ENCODE measurements around the gene RHOD.

DNA sequence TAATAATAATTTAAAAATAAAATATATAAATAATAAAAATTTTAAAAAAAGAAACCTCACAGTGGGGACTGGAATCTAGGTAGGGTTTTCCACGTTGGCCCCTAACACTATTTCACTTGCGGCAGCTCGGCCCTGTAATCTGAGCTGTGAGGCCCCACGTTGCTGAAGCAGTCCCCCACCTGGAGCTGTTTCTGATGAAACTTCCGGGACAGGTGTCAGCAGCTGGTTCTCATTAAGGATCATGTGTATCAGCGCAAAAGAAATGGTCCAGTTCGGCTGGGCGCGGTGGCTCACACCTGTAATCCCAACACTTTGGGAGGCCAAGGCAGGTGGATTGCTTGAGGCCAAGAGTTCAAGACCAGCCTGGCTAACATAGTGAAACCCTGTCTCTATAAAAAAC, 17.3 kb downstream of the RHOD start:
- TF ChIP-seq, protein P1, sequence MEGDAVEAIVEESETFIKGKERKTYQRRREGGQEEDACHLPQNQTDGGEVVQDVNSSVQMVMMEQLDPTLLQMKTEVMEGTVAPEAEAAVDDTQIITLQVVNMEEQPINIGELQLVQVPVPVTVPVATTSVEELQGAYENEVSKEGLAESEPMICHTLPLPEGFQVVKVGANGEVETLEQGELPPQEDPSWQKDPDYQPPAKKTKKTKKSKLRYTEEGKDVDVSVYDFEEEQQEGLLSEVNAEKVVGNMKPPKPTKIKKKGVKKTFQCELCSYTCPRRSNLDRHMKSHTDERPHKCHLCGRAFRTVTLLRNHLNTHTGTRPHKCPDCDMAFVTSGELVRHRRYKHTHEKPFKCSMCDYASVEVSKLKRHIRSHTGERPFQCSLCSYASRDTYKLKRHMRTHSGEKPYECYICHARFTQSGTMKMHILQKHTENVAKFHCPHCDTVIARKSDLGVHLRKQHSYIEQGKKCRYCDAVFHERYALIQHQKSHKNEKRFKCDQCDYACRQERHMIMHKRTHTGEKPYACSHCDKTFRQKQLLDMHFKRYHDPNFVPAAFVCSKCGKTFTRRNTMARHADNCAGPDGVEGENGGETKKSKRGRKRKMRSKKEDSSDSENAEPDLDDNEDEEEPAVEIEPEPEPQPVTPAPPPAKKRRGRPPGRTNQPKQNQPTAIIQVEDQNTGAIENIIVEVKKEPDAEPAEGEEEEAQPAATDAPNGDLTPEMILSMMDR (IDR thresholded peaks at IDR 0.05), result no peak
- no peak for TF ChIP-seq POLR2AphosphoS5 (IDR thresholded peaks at IDR 0.05)
- TF ChIP-seq POLR2A (IDR thresholded peaks at IDR 0.05), result no peak
